Coronary artery (tissue), 2 donors: ENCODE measurements around the gene ACTR1B.
A peak's percentile ranks its signal among the peaks of the same experiment; 100 is the strongest.

Experiments used
- DNase-seq: peaks from one replicate; pipeline ENCODE4 v3.0.0-alpha.2; 2017; ENCODE audit warnings: low spot score
- H3K27ac ChIP-seq, 2 donors: fragments of 200-600 bp; sonication (generic); one replicate each; pipeline ENCODE4 v1.5.1; 2016 to 2019
- H3K4me3 ChIP-seq: fragments of 200-600 bp; sonication (generic); 2 replicates; pipeline ENCODE4 v1.5.1; 2016; ENCODE audit warnings: mild to moderate bottlenecking, moderate library complexity
- CTCF ChIP-seq: fragments of 200-600 bp; sonication (generic); IDR thresholded peaks from one replicate; pipeline ENCODE4 v1.5.1; 2019; ENCODE audit warnings: antibody characterized with exemption

The ACTR1B gene

GRCh38 chr2:97659256-97660043 is 4.4 kb downstream of the ACTR1B start:
- Histone ChIP-seq H3K4me3 (no peak overlapping the region), H3K27ac (no peak overlapping the region)
- peak; percentile 60 for DNase-seq
- no peak for TF ChIP-seq CTCF

- TF ChIP-seq CTCF: no peak
- DNase-seq: no peak
- Histone ChIP-seq H3K4me3 (no peak overlapping the region), H3K27ac (no peak overlapping the region)
Observed at GRCh38 chr2:97658691-97659157, 5.1 kb downstream of the ACTR1B start.

GRCh38 chr2:97657986-97658690 is 5.7 kb downstream of the ACTR1B start:
- TF ChIP-seq CTCF: no peak
- Histone ChIP-seq H3K4me3 (no peak overlapping the region), H3K27ac (no peak overlapping the region)
- DNase-seq: no peak

- no peak overlapping the region for H3K27ac ChIP-seq
- H3K4me3 ChIP-seq: no peak overlapping the region
- no peak for DNase-seq
- no peak for TF ChIP-seq CTCF
Observed at GRCh38 chr2:97656905-97657587, 6.8 kb downstream of the ACTR1B start.

- Histone ChIP-seq H3K27ac (no peak overlapping the region), H3K4me3 (no peak overlapping the region)
- DNase-seq: peak; percentile 53
- no peak for TF ChIP-seq CTCF
Observed at GRCh38 chr2:97656129-97656755, 7.6 kb downstream of the ACTR1B start.

- DNase-seq: peak; percentile 66
- H3K27ac ChIP-seq: no peak overlapping the region
- H3K4me3 ChIP-seq: no peak overlapping the region
- TF ChIP-seq CTCF: no peak
Observed at GRCh38 chr2:97654791-97655190, 9.1 kb downstream of the ACTR1B start.
